Sigmoid colon (tissue), 7 donors: ENCODE measurements around the gene REXO1. TPM values are rescaled to one million over a fixed set of nuclear protein-coding genes. Genes with fewer than 3 reads are reported as not detected.

ENCODE experiments used
- DNase-seq: peaks from one replicate; pipeline ENCODE4 v3.0.0-alpha.2; 2019
- H3K27ac ChIP-seq, 4 donors: fragments of 200-600 bp; sonication (generic); one replicate each; pipeline ENCODE4 v1.5.1; 2016 to 2019; ENCODE audit warnings: mild to moderate bottlenecking in 1 of 4
- H3K27me3 ChIP-seq, 3 donors: fragments of 200-600 bp; sonication (generic); one replicate each; pipeline ENCODE4 v1.5.1; 2019; ENCODE audit warnings: mild to moderate bottlenecking in 1 of 3
- H3K36me3 ChIP-seq, 4 donors: fragments of 200-600 bp; sonication (generic); one replicate each; pipeline ENCODE4 v1.5.1; 2016 to 2019
- H3K4me1 ChIP-seq, 4 donors: fragments of 200-600 bp; sonication (generic); one replicate each; pipeline ENCODE4 v1.5.1; 2017 to 2019
- H3K4me3 ChIP-seq, 4 donors: fragments of 200-600 bp; sonication (generic); one replicate each; pipeline ENCODE4 v1.5.1; 2017 to 2019; ENCODE audit warnings: mild to moderate bottlenecking in 2 of 4, moderate library complexity in 1 of 4
- H3K9me3 ChIP-seq, 4 donors: fragments of 200-600 bp in 3 of 4; sonication (generic) in 3 of 4; one replicate each; pipeline versions ENCODE4 v1.5.1 to v1.6.1; 2013 to 2019
- CTCF ChIP-seq, 4 experiments: fragments of 450-650 bp in 3 of 4; fragments of 200-600 bp in 1 of 4; IDR thresholded peaks; one replicate each; pipeline ENCODE4 v1.5.1; 2016 to 2019; ENCODE audit warnings: antibody characterized with exemption in 4 of 4, mild to moderate bottlenecking in 3 of 4, moderate library complexity in 2 of 4
- EP300 ChIP-seq, 4 donors: sonication (generic); formaldehyde crosslinking; IDR thresholded peaks; one replicate each; pipeline ENCODE4 v1.6.1; 2017; ENCODE audit warnings: antibody characterized with exemption in 4 of 4
- POLR2A ChIP-seq, 2 donors: fragments of 450-650 bp; IDR thresholded peaks; one replicate each; pipeline ENCODE4 v1.6.1; 2016; ENCODE audit warnings: antibody characterized with exemption in 2 of 2, mild to moderate bottlenecking in 2 of 2, moderate library complexity in 2 of 2
- POLR2AphosphoS5 ChIP-seq, 4 donors: sonication (generic); formaldehyde crosslinking; IDR thresholded peaks; one replicate each; pipeline ENCODE4 v1.6.1; 2017; ENCODE audit warnings: antibody characterized with exemption in 4 of 4
- WGBS, 2 donors: extraction: QIAGEN DNeasy Blood & Tissue Kit; methylation state at CpG; one replicate each; pipeline ENCODE4 v1.1.7; 2013; 5-methylcytosine and 5-hydroxymethylcytosine counted together
- intact Hi-C: fragments of 100-400 bp; cut with DNase I; formaldehyde crosslinking; loops from one replicate; pipeline ENCODE4 v1.15.1; 2023
- polyA plus RNA-seq, 3 donors: library from polyadenylated mRNA; stranded (reverse); fragments of 200-250 nt; gene quantifications; one replicate each; pipeline ENCODE4 v1.2.3, GENCODE V29; 2013
- total RNA-seq, 4 donors: library from RNA; depleted of rRNA; stranded (reverse); fragments of >200 nt; gene quantifications; one replicate each; pipeline ENCODE4 v1.1.0, GENCODE V29; 2016
- donor health status: healthy with polysubstance abuse.
- donor health status: Bipolar disorder and iron deficiency.
- donor health status: healthy.

Gene REXO1
- total and polyA plus RNA-seq, 7 donors: 8.6 to 61.8 (median 11.1) TPM

- DNase-seq: peak; percentile 90
- Histone ChIP-seq H3K27ac (peak overlapping the region; percentile 82 to 84 (median 83)), H3K4me3 (peak overlapping the region; percentile 23 to 52 (median 48)), H3K27me3 (peaks cover 1 to 72% (median 30%) of the 10 kb centered on the region in 3 donors), H3K9me3 (no peaks in the 10 kb centered on the region), H3K36me3 (no peaks in the 10 kb centered on the region), H3K4me1 (peaks cover 0 to 100% (median 86%) of the 10 kb centered on the region in 4 donors)
- intact Hi-C loops: no loop called here
- no peak for TF ChIP-seq CTCF (IDR thresholded peaks at IDR 0.05)
- TF ChIP-seq POLR2AphosphoS5 (IDR thresholded peaks at IDR 0.05): peak in 3 of 4 donors; percentile 46 to 61 (median 57)
- TF ChIP-seq POLR2A (IDR thresholded peaks at IDR 0.05): peak in 1 of 2 donors; percentile 79
- no peak for TF ChIP-seq EP300 (IDR thresholded peaks at IDR 0.05)
- 1% methylated on average over 72 to 73 of the region's 73 CpGs for WGBS, 2 donors
Measured at GRCh38 chr19:1856698-1857603, 8.7 kb upstream of the REXO1 start.

- H3K4me1 ChIP-seq: peaks cover 0 to 99% (median 85%) of the 10 kb centered on the region in 4 donors
- H3K27me3 ChIP-seq: peaks cover 4 to 74% (median 37%) of the 10 kb centered on the region in 3 donors
- H3K4me3 ChIP-seq: peak overlapping the region; percentile 23 to 52 (median 48)
- DNase-seq: no peak
- H3K36me3 ChIP-seq: no peaks in the 10 kb centered on the region
- no peaks in the 10 kb centered on the region for H3K9me3 ChIP-seq
- intact Hi-C loops: no loop called here
- TF ChIP-seq CTCF (IDR thresholded peaks at IDR 0.05): no peak
- no peak for TF ChIP-seq POLR2AphosphoS5 (IDR thresholded peaks at IDR 0.05)
- TF ChIP-seq POLR2A (IDR thresholded peaks at IDR 0.05): no peak
- TF ChIP-seq EP300 (IDR thresholded peaks at IDR 0.05): no peak
- 17 to 23% methylated on average over 6 of the region's 6 CpGs for WGBS, 2 donors
- H3K27ac ChIP-seq: peak overlapping the region; percentile 82 to 84 (median 83)
Measured at GRCh38 chr19:1856345-1856697, 8.0 kb upstream of the REXO1 start.

- 4 to 11% methylated on average over 13 of the region's 13 CpGs for WGBS, 2 donors
- TF ChIP-seq POLR2AphosphoS5 (IDR thresholded peaks at IDR 0.05) (no peak), CTCF (IDR thresholded peaks at IDR 0.05) (no peak), POLR2A (IDR thresholded peaks at IDR 0.05) (no peak), EP300 (IDR thresholded peaks at IDR 0.05) (no peak)
- Histone ChIP-seq H3K27me3 (peaks cover 4 to 70% (median 39%) of the 10 kb centered on the region in 3 donors), H3K9me3 (no peaks in the 10 kb centered on the region), H3K4me3 (peak overlapping the region; percentile 6 to 52 (median 48)), H3K27ac (peak overlapping the region; percentile 82 to 84 (median 83)), H3K36me3 (no peaks in the 10 kb centered on the region), H3K4me1 (peaks cover 0 to 94% (median 80%) of the 10 kb centered on the region in 4 donors)
- intact Hi-C loops: no loop called here
- DNase-seq: no peak
Measured at GRCh38 chr19:1855828-1856255, 7.6 kb upstream of the REXO1 start.

GRCh38 chr19:1855040-1855827 is 7.0 kb upstream of the REXO1 start:
- peak overlapping the region; percentile 6 to 52 (median 48) for H3K4me3 ChIP-seq
- H3K27ac ChIP-seq: peak overlapping the region; percentile 82 to 84 (median 83)
- TF ChIP-seq CTCF (IDR thresholded peaks at IDR 0.05) (no peak), POLR2A (IDR thresholded peaks at IDR 0.05) (peak in 1 of 2 donors; percentile 73), POLR2AphosphoS5 (IDR thresholded peaks at IDR 0.05) (peak; percentile 57 to 87 (median 86)), EP300 (IDR thresholded peaks at IDR 0.05) (no peak)
- WGBS, 2 donors: 6 to 10% methylated on average over 33 of the region's 33 CpGs
- DNase-seq: peak; percentile 94
- peaks cover 0 to 88% (median 74%) of the 10 kb centered on the region in 4 donors for H3K4me1 ChIP-seq
- no peaks in the 10 kb centered on the region for H3K9me3 ChIP-seq
- peaks cover 4 to 64% (median 39%) of the 10 kb centered on the region in 3 donors for H3K27me3 ChIP-seq
- H3K36me3 ChIP-seq: no peaks in the 10 kb centered on the region
- intact Hi-C loops: no loop called here
